ENCODE data around the gene ZG16.
"Not testable (repeated sequence)": the region's sequence is repeated elsewhere in the genome, so short reads cannot be mapped to it uniquely, and the experiment has no call there.

The ZG16 gene

DNA sequence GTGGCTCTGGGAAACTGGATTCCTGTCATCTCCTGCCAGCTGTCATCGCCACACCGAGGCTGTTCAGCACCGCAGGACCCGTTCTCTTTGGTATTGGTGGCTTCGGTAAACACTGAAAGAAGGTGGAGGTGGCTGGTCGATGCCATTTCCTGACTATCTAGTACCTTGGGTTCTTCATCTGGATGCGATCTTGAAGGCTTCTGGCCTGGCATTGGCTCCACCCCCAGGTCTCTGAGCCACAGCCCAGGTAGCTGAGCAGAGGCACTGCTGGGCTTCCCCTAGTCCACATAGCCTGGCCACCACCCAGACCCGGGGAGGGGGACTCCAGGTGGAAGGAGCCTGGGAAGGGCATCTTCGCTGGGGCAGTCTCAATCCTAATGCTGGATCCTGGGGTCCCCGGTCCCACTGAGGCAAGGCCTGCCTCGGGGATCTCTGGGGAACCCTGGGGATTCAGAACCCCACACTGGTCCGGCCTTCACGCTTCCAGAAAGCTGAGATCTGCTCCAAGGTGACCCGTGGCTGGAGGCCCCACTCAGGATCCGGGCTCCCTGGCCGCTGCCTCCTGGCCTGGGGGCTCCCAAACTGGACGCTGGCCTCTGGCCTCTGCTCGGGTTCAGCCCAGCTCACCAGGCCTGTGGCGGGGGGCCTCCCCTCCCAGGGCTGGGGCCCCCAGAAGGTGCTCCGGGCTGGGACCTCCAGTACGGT, 34.1 kb upstream of the ZG16 start:
- no peaks in the 10 kb centered on the region for H3K36me3 ChIP-seq (replicated peaks; ENCODE audit: low read depth, low read length)
- H3K4me2 ChIP-seq (ENCODE audit: low read length), result no peak overlapping the region
- no peak overlapping the region for H3K27ac ChIP-seq (ENCODE audit: low read length)
- no peaks in the 10 kb centered on the region for H3K9me3 ChIP-seq (ENCODE audit: insufficient read depth, low read length)
- no peaks in the 10 kb centered on the region for H3K79me2 ChIP-seq (ENCODE audit: low read length)
- TF ChIP-seq, protein P1, sequence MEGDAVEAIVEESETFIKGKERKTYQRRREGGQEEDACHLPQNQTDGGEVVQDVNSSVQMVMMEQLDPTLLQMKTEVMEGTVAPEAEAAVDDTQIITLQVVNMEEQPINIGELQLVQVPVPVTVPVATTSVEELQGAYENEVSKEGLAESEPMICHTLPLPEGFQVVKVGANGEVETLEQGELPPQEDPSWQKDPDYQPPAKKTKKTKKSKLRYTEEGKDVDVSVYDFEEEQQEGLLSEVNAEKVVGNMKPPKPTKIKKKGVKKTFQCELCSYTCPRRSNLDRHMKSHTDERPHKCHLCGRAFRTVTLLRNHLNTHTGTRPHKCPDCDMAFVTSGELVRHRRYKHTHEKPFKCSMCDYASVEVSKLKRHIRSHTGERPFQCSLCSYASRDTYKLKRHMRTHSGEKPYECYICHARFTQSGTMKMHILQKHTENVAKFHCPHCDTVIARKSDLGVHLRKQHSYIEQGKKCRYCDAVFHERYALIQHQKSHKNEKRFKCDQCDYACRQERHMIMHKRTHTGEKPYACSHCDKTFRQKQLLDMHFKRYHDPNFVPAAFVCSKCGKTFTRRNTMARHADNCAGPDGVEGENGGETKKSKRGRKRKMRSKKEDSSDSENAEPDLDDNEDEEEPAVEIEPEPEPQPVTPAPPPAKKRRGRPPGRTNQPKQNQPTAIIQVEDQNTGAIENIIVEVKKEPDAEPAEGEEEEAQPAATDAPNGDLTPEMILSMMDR (IDR thresholded peaks at IDR 0.05; ENCODE audit: low read depth, low read length), result no peak
- TF ChIP-seq EZH2phosphoT487 (IDR thresholded peaks at IDR 0.05; ENCODE audit: low read depth), result no peak
- H2AFZ ChIP-seq (ENCODE audit: low read depth, low read length), result no peak overlapping the region
- no peak overlapping the region for H3K9ac ChIP-seq (ENCODE audit: low read length)
- H4K20me1 ChIP-seq (ENCODE audit: insufficient read depth, low read length), result no peaks in the 10 kb centered on the region
- H3K4me1 ChIP-seq (ENCODE audit: low read length), result peaks cover 19% of the 10 kb centered on the region
- H3K27me3 ChIP-seq (ENCODE audit: low read depth, low read length), result no peaks in the 10 kb centered on the region
- H3K4me3 ChIP-seq (ENCODE audit: low read length), result no peak overlapping the region

DNA sequence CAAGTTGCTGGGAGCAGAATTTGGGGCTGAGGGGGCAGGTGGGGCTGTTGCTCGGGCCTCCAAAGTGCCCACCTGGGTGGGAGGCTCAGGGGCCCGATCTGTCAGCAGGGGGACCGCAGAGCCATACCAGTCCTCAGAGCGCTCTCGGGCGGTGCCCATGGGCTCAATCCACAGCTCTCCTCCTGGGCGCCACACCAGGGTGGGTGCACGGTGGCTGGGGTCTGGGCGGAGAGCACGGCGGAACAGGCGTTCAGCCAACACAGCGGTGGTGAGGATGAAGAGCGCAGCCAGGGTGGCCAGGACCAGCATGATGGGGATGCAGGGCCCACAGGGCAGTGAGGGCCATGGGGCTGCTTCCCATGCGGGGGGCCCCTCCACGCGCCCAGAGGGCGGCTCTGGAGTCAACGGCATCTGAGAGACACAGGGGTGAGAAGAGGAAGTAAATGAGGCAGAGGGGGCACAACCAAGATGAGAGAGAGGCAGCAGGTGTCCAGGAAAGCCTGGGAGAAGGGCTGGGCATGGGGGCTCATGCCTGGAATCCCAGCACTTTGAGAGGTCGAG, 33.4 kb upstream of the ZG16 start:
- no peak overlapping the region for H3K4me2 ChIP-seq (ENCODE audit: low read length)
- H3K79me2 ChIP-seq (ENCODE audit: low read length), result no peaks in the 10 kb centered on the region
- no peaks in the 10 kb centered on the region for H3K36me3 ChIP-seq (replicated peaks; ENCODE audit: low read depth, low read length)
- no peak for TF ChIP-seq EZH2phosphoT487 (IDR thresholded peaks at IDR 0.05; ENCODE audit: low read depth)
- TF ChIP-seq, protein P1 (IDR thresholded peaks at IDR 0.05; ENCODE audit: low read depth, low read length), result no peak
- no peak overlapping the region for H3K4me3 ChIP-seq (ENCODE audit: low read length)
- peaks cover 15% of the 10 kb centered on the region for H3K4me1 ChIP-seq (ENCODE audit: low read length)
- H3K9me3 ChIP-seq (ENCODE audit: insufficient read depth, low read length), result no peaks in the 10 kb centered on the region
- H2AFZ ChIP-seq (ENCODE audit: low read depth, low read length), result no peak overlapping the region
- no peak overlapping the region for H3K27ac ChIP-seq (ENCODE audit: low read length)
- H3K9ac ChIP-seq (ENCODE audit: low read length), result no peak overlapping the region
- H4K20me1 ChIP-seq (ENCODE audit: insufficient read depth, low read length), result no peaks in the 10 kb centered on the region
- H3K27me3 ChIP-seq (ENCODE audit: low read depth, low read length), result no peaks in the 10 kb centered on the region

DNA sequence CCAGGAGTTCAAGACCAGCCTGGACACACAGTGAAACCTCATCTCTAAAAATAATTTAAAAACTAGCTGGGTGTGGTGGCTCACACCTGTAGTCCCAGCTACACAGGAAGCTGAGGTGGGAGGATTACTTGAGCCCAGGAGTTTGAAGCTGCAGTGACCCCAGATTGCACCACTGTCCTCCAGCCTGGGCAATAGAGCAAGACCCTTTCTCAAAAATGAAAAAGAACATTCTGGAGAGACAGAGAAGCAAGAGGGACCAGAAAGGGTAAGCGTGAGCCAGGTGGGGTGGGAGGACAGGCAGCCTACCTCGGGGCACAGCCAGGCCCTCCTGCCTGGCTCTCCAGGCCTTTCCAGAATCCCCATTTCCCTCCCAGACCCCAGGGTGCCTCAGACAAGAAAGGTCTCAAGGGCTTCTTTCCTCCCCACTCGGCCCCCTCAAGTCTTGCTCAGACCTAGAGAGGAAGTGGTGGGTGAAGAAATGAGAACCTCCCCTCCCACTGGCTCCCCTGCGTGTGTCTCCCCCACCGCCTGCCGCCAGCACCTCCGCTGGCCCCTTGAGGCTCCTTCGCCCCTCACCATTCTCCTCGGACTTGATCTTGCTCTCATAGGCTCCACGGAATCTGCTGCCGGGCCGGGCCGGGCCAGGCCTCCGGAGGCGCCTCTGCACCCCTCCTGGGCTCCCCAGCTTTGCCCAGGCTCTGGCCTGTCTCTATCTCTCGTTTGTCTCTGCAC, 32.8 kb upstream of the ZG16 start:
- H3K9me3 ChIP-seq (ENCODE audit: insufficient read depth, low read length), result no peaks in the 10 kb centered on the region
- no peaks in the 10 kb centered on the region for H3K27me3 ChIP-seq (ENCODE audit: low read depth, low read length)
- H3K4me3 ChIP-seq (ENCODE audit: low read length), result no peak overlapping the region
- no peaks in the 10 kb centered on the region for H4K20me1 ChIP-seq (ENCODE audit: insufficient read depth, low read length)
- no peaks in the 10 kb centered on the region for H3K79me2 ChIP-seq (ENCODE audit: low read length)
- no peaks in the 10 kb centered on the region for H3K36me3 ChIP-seq (replicated peaks; ENCODE audit: low read depth, low read length)
- TF ChIP-seq, protein P1 (IDR thresholded peaks at IDR 0.05; ENCODE audit: low read depth, low read length), result no peak
- TF ChIP-seq EZH2phosphoT487 (IDR thresholded peaks at IDR 0.05; ENCODE audit: low read depth), result no peak
- H2AFZ ChIP-seq (ENCODE audit: low read depth, low read length), result no peak overlapping the region; the same call in 1 of the 2 replicates
- H3K9ac ChIP-seq (ENCODE audit: low read length), result no peak overlapping the region
- no peak overlapping the region; the same call in 1 of the 2 replicates for H3K4me2 ChIP-seq (ENCODE audit: low read length)
- H3K27ac ChIP-seq (ENCODE audit: low read length), result no peak overlapping the region
- peaks cover 15% of the 10 kb centered on the region for H3K4me1 ChIP-seq (ENCODE audit: low read length)

DNA sequence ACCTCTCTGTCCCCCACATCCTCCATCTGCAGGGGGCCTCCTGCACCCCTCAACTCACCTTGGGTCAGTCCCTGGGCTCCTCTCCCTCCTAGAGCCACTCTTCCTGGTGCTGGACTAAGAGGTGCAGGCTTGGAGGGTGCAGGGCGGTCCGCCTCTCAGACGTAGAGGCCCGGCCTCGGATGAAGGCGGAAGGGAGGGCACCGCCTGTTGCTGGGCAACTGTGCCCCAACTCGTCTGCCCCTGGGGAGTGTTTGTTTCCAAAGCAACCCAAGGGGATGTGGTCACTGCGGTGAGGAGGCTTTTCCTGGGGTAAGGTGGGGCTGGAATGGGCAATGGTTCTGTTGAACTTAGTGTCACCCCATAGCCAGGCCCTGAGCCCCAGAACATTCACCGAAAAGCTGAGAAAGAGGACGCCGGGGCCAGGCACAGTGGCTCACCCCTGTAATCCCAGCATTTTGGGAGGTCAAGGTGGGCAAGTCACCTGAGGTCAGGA, 32.2 kb upstream of the ZG16 start, which contains the start of gene C16orf54:
C16orf54 (minus strand) TSS at position 138 of the 493 bp plus-strand sequence. CDS start 1,039 bp downstream, outside the sequence.
- Histone ChIP-seq H3K9me3 (ENCODE audit: insufficient read depth, low read length) (no peaks in the 10 kb centered on the region), H3K4me1 (ENCODE audit: low read length) (peaks cover 15% of the 10 kb centered on the region), H2AFZ (ENCODE audit: low read depth, low read length) (no peak within 1 kb of the TSS; the same call in 1 of the 2 replicates), H3K27me3 (ENCODE audit: low read depth, low read length) (no peaks in the 10 kb centered on the region), H3K4me3 (ENCODE audit: low read length) (no peak within 1 kb of the TSS), H3K4me2 (ENCODE audit: low read length) (no peak within 1 kb of the TSS; the same call in 1 of the 2 replicates), H3K79me2 (ENCODE audit: low read length) (no peaks in the 10 kb centered on the region), H3K9ac (ENCODE audit: low read length) (no peak within 1 kb of the TSS), H4K20me1 (ENCODE audit: insufficient read depth, low read length) (no peaks in the 10 kb centered on the region), H3K27ac (ENCODE audit: low read length) (no peak within 1 kb of the TSS), H3K36me3 (replicated peaks; ENCODE audit: low read depth, low read length) (no peaks in the 10 kb centered on the region)
- no peak for TF ChIP-seq EZH2phosphoT487 (IDR thresholded peaks at IDR 0.05; ENCODE audit: low read depth)
- TF ChIP-seq, protein P1 (IDR thresholded peaks at IDR 0.05; ENCODE audit: low read depth, low read length), result no peak

DNA sequence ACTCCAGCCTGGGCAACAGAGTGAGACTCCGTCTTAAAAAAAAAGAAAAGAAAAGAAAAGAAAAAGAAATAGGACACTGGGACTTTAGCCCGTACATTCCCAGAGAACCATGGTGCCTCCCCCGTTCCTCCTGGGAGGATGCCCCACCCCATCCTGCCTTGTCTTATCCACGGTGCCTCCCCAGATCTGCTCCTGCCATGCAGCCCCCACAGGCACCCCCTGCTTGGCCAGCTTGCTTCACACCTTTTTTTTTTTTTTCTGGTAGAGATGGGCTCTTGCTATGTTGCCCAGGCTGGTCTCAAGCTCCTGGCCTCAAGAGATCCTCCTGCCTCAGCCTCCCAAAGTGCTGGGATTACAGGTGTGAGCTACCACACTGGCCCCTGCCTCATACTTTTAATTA, 31.5 kb upstream of the ZG16 start:
- peaks cover 15% of the 10 kb centered on the region for H3K4me1 ChIP-seq (ENCODE audit: low read length)
- H4K20me1 ChIP-seq (ENCODE audit: insufficient read depth, low read length); H3K27ac ChIP-seq (ENCODE audit: low read length); H3K4me2 ChIP-seq (ENCODE audit: low read length); H3K79me2 ChIP-seq (ENCODE audit: low read length); H3K36me3 ChIP-seq (replicated peaks; ENCODE audit: low read depth, low read length); H3K9ac ChIP-seq (ENCODE audit: low read length); H2AFZ ChIP-seq (ENCODE audit: low read depth, low read length); H3K9me3 ChIP-seq (ENCODE audit: insufficient read depth, low read length); H3K27me3 ChIP-seq (ENCODE audit: low read depth, low read length); H3K4me3 ChIP-seq (ENCODE audit: low read length): not testable (repeated sequence)
